BLaER1 (cell line): ENCODE measurements around the gene SLC28A1.
A peak's percentile ranks its signal among the peaks of the same experiment; 100 is the strongest.

ENCODE experiments used
- H3K27ac ChIP-seq: shearing (Covaris generic); formaldehyde crosslinking; 2 replicates; pipeline ENCODE4 v1.8.1; 2022
- H3K27me3 ChIP-seq: shearing (Covaris generic); formaldehyde crosslinking; 2 replicates; pipeline ENCODE4 v1.8.1; 2022
- H3K36me3 ChIP-seq: shearing (Covaris generic); formaldehyde crosslinking; 2 replicates; pipeline ENCODE4 v1.8.1; 2022
- H3K4me1 ChIP-seq: shearing (Covaris generic); formaldehyde crosslinking; 2 replicates; pipeline ENCODE4 v1.8.1; 2022
- H3K4me2 ChIP-seq: shearing (Covaris generic); formaldehyde crosslinking; 2 replicates; pipeline ENCODE4 v1.8.1; 2022
- H3K4me3 ChIP-seq: shearing (Covaris generic); formaldehyde crosslinking; 2 replicates; pipeline ENCODE4 v1.8.1; 2022
- H3K9ac ChIP-seq: shearing (Covaris generic); formaldehyde crosslinking; 2 replicates; pipeline ENCODE4 v1.8.1; 2022
- H3K9me3 ChIP-seq: shearing (Covaris generic); formaldehyde crosslinking; 2 replicates; pipeline ENCODE4 v1.8.1; 2022
- H4K20me1 ChIP-seq: shearing (Covaris generic); formaldehyde crosslinking; 2 replicates; pipeline ENCODE4 v1.8.1; 2022
- Cebpa-rat ChIP-seq: shearing (Covaris generic); IDR thresholded peaks from 2 replicates; pipeline ENCODE4 v1.8.1; 2022

Gene SLC28A1

DNA sequence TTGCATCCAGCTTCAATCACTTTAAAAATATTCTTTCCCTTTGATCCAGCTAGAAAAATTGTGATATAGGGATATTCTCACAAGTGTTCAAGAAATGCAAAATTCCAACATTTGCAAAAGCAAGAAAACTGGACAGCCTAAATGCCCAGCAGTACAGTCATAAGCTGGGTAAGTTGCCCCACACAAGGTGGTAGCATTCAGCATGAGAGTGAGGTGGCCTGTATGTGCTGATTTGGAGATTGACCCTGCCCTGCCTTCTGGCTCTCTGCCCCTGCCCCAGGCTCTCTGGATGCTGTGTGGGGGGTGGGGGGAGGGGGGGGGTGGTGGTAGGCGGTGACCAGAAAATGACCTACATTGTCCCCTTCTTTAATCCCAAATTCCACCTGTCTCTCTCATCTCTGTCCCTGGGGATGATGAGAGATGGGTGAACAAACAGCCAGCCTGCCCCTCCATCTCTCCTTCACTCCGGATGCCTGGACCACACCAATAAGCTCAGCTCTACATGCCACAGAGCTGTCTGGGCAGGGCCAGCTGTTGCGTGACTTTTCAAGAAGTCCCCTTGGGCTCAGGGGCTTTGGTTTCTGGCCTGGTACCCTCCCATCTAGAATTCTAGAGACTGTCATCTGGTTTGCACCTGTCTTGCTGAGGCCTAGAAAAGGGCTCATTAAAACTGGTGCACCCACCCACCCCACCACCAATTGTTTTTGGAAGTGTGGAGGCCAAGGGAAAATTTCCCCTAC, 42.2 kb downstream of the SLC28A1 start:
- TF ChIP-seq Cebpa-rat = no peak
- no peak overlapping the region for H3K4me2 ChIP-seq
- peaks cover 37% of the 10 kb centered on the region for H3K4me1 ChIP-seq
- no peak overlapping the region for H3K27ac ChIP-seq
- H3K4me3 ChIP-seq = no peak overlapping the region
- no peaks in the 10 kb centered on the region for H3K9me3 ChIP-seq
- no peak overlapping the region for H3K9ac ChIP-seq
- no peaks in the 10 kb centered on the region for H4K20me1 ChIP-seq
- H3K36me3 ChIP-seq = no peaks in the 10 kb centered on the region
- no peaks in the 10 kb centered on the region for H3K27me3 ChIP-seq

DNA sequence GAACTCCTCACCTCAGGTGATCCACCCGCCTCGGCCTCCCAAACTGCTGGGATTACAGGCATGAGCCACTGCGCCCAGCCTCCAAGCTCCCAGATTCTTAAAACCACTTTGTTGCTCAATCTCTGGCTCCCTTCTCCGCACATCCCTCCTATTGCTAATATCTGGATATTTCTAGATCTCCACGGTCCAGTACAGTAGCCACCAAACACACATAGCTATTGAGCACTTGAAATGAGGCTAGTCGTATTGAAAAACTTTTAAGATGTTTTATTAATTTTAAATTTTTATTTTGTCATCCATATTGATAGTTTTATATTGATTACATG, 44.3 kb downstream of the SLC28A1 start:
- Histone ChIP-seq H3K9me3 (no peaks in the 10 kb centered on the region), H3K4me2 (no peak overlapping the region), H3K4me3 (no peak overlapping the region), H3K36me3 (no peaks in the 10 kb centered on the region), H3K9ac (no peak overlapping the region), H4K20me1 (no peaks in the 10 kb centered on the region), H3K27ac (no peak overlapping the region), H3K4me1 (peaks cover 37% of the 10 kb centered on the region), H3K27me3 (no peaks in the 10 kb centered on the region)
- no peak for TF ChIP-seq Cebpa-rat

DNA sequence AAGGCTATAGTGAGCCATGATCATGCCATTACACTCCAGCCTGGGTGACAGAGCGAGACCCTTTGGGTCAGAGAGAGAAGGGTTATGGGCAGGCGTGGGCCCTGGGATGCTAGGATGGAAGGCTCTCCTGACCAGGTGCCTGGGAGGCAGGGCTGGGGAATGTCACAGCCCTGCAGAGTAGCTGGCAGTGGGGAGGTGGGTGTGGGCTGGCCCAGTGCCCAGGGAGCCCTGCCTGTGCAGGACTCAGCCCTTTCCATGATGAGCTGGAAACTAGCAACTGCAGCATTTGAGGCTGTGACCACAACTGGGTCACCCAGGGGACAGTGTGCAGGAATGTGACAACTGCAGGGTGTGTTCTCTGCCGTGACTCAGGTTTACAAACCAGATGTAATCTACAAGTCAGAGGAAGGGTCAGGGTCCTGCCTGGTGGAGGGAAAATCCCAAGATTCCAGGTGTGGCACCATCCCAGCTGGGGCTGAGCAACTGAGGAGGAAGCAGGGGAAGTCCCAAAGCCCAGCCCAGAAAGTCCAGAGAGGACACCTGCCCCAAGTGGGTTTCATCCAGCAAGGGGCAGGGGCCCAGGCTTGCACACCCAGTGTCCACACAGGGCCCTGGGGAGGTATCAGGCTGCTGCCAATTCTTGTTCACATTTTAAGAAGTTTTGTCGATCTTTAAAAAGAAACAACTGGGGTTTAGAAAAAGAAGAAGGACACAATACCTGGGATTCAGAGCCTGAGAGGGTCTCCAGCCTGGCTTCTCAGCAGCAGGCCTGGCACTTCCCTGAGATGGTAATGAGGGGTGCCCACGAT, 45.5 kb downstream of the SLC28A1 start:
- Histone ChIP-seq H3K4me1 (peaks cover 37% of the 10 kb centered on the region), H4K20me1 (no peaks in the 10 kb centered on the region), H3K9ac (peak overlapping the region; percentile 41), H3K9me3 (no peaks in the 10 kb centered on the region), H3K4me2 (peak overlapping the region; percentile 76), H3K27ac (peak overlapping the region; percentile 56), H3K36me3 (no peaks in the 10 kb centered on the region), H3K27me3 (no peaks in the 10 kb centered on the region), H3K4me3 (no peak overlapping the region)
- TF ChIP-seq Cebpa-rat = no peak

DNA sequence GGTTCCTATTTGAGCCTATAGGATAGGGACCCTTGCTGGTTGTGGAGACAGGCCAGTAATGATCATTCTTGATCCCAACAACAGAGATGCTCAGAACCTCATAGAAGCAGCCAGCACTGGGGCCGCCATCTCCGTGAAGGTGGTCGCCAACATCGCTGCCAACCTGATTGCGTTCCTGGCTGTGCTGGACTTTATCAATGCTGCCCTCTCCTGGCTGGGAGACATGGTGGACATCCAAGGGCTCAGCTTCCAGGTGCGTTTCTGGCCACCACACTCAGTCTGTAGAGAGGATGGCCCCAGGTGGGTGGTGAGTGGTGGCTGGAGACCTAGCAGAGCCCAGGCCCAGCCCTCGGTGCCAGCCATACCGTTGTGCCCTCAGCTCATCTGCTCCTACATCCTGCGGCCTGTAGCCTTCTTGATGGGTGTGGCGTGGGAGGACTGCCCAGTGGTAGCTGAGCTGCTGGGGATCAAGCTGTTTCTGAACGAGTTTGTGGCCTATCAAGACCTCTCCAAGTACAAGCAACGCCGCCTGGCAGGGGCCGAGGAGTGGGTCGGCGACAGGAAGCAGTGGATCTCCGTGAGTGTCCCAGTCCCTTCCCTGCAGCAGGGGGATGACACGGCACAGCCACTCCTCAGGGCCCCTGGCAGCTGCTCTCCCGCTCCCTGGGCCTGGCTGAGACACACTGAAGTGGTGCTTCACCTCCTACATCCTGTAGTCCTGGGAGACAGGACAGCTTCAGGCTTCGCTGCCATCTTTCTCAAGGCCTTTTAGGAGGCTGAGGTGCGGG, 50.7 kb downstream of the SLC28A1 start:
- Histone ChIP-seq H3K36me3 (no peaks in the 10 kb centered on the region), H3K9ac (no peak overlapping the region), H4K20me1 (no peaks in the 10 kb centered on the region), H3K4me2 (no peak overlapping the region), H3K9me3 (no peaks in the 10 kb centered on the region), H3K27me3 (no peaks in the 10 kb centered on the region), H3K4me3 (no peak overlapping the region), H3K27ac (no peak overlapping the region), H3K4me1 (peaks cover 19% of the 10 kb centered on the region)
- TF ChIP-seq Cebpa-rat = no peak

DNA sequence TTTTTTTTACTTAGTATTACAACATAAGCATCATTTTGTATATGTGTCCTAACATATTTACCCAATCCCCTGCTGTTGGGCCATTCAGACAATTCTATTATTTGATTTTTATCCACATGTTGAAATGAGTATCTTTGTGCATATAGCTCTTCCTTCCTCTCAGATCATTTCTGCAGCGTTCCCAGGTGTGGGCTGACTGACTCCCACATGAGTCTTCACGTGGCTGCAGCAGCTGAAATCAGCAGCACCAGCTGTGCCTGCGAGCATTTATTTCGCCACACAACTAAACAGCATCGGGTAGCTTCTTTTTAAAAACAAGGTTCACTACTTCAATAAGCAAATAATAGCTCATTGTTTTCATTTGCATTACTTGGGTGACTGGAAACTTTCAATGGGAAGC, 52.7 kb downstream of the SLC28A1 start:
- TF ChIP-seq Cebpa-rat = no peak
- no peaks in the 10 kb centered on the region for H4K20me1 ChIP-seq
- H3K9ac ChIP-seq = no peak overlapping the region
- H3K27me3 ChIP-seq = no peaks in the 10 kb centered on the region
- H3K27ac ChIP-seq = no peak overlapping the region
- H3K9me3 ChIP-seq = no peaks in the 10 kb centered on the region
- H3K4me2 ChIP-seq = peak overlapping the region; percentile 50
- H3K36me3 ChIP-seq = no peaks in the 10 kb centered on the region
- H3K4me1 ChIP-seq = peaks cover 14% of the 10 kb centered on the region
- no peak overlapping the region for H3K4me3 ChIP-seq

DNA sequence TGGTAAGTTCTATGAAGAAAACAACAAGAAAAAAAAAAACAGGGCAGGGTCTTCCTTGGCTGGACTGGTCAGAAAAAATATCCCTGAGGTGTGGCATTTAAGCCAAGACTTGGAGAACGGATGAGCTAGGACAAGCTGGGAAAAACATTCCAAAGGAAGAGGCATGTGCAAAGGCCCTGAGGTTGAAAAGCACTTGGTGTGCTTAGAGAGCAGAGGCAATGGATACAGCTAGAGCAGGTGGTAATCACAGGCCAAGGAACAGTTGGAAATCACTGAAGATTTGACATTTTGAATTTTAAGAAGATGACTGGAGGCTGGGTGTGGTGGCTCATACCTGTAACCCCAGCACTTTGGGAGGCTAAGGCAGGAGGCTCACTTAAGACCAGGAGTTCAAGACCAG, 54.3 kb downstream of the SLC28A1 start:
- Histone ChIP-seq H3K4me2 (no peak overlapping the region), H4K20me1 (no peaks in the 10 kb centered on the region), H3K9ac (no peak overlapping the region), H3K36me3 (no peaks in the 10 kb centered on the region), H3K27me3 (no peaks in the 10 kb centered on the region), H3K27ac (no peak overlapping the region), H3K4me1 (peaks cover 21% of the 10 kb centered on the region), H3K4me3 (no peak overlapping the region), H3K9me3 (no peaks in the 10 kb centered on the region; the same call in 1 of the 2 replicates)
- TF ChIP-seq Cebpa-rat = no peak

DNA sequence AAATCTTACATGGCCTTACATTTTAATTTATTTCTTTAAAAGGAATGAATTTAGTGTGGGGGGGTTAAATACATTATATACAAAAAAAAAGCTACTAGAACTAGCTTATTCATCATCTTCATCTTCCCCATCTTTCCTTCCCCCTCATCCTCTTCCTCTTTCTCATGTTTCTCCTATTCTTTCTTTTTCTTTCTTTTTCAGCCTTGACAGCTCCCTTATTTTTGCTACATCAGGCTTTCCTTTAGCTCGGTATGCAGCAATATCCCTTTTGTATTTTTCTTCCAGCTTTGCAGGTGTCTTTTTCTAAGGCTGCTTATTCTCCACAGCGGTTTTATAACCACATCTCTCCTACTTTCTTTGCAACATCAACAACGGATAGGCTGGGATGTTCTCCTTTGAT, 55.9 kb downstream of the SLC28A1 start:
- no peaks in the 10 kb centered on the region; the same call in 1 of the 2 replicates for H3K9me3 ChIP-seq

DNA sequence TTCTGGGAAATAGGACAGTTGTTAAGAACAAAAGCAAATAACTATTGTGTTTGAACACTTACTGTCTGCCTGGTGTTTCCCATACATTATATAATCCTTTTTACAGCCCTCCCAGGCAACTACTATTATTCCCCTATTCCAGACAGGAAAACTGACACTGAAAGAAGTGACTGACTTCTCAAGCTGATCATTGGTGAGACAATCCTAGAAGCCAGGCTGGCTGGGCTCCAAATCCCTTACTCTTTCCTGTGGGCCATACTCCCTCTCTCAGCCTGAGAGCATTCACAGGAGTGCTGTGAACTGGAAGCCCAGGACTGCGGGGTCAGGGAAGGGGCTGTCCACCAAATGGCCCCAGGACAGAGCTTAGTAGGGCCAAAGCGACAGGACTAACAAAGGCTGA, 58.0 kb downstream of the SLC28A1 start:
- no peaks in the 10 kb centered on the region; the same call in 1 of the 2 replicates for H3K9me3 ChIP-seq
- no peaks in the 10 kb centered on the region for H4K20me1 ChIP-seq
- H3K4me2 ChIP-seq = no peak overlapping the region
- H3K9ac ChIP-seq = no peak overlapping the region
- H3K27me3 ChIP-seq = no peaks in the 10 kb centered on the region
- no peaks in the 10 kb centered on the region for H3K36me3 ChIP-seq
- H3K4me1 ChIP-seq = peaks cover 30% of the 10 kb centered on the region
- no peak for TF ChIP-seq Cebpa-rat
- no peak overlapping the region for H3K4me3 ChIP-seq
- no peak overlapping the region for H3K27ac ChIP-seq

More for the DNA sequence above, 55.9 kb downstream of the SLC28A1 start:
- H3K27me3 ChIP-seq = no peaks in the 10 kb centered on the region
- H3K4me1 ChIP-seq = peaks cover 38% of the 10 kb centered on the region
- H3K27ac ChIP-seq = no peak overlapping the region
- TF ChIP-seq Cebpa-rat = no peak
- H3K36me3 ChIP-seq = no peaks in the 10 kb centered on the region
- H3K9ac ChIP-seq = no peak overlapping the region
- H3K4me3 ChIP-seq = no peak overlapping the region
- H3K4me2 ChIP-seq = no peak overlapping the region
- H4K20me1 ChIP-seq = no peaks in the 10 kb centered on the region

DNA sequence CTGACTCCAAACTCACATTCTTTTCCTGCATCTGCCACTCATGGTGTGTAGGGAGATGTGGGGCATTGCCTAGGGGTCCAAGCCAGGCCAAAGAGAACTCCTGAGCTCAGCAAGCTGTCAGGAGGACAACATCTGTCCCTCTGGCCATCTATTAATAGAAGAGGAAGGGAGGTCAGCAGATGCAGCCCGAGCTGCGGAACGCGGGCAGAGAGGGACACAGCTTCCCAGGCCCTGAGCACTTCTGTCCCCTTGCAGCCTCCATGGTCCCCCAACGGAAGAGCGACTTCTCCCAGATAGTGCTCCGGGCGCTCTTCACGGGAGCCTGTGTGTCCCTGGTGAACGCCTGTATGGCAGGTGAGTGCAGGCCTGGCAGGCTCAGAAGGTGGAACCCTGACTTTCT, 59.8 kb downstream of the SLC28A1 start:
- TF ChIP-seq Cebpa-rat = no peak
- no peak overlapping the region; the same call in 1 of the 2 replicates for H3K4me2 ChIP-seq
- H3K4me1 ChIP-seq = peaks cover 25% of the 10 kb centered on the region
- no peak overlapping the region for H3K9ac ChIP-seq
- no peaks in the 10 kb centered on the region for H3K27me3 ChIP-seq
- H3K9me3 ChIP-seq = no peaks in the 10 kb centered on the region; the same call in 1 of the 2 replicates
- no peak overlapping the region for H3K27ac ChIP-seq
- H3K36me3 ChIP-seq = no peaks in the 10 kb centered on the region
- H3K4me3 ChIP-seq = no peak overlapping the region
- H4K20me1 ChIP-seq = no peaks in the 10 kb centered on the region

DNA sequence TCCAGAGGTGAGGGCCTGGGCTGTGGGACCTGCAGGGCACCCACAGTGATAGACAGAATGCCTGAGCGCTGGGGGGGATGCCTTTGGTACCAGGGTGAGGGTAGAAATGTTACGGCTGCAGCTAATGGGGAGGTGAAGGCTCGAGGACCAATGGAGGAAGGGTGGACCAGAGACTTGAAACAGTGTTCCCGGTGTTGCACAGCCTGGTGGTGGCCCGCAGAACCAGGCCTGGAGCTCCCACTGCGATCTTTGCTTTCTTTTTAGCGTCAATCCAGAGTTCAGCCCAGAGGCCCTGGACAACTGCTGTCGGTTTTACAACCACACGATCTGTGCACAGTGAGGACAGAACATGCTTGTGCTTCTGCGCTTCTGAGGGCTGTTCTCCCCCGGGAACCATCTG, 60.4 kb downstream of the SLC28A1 start:
- H3K27me3 ChIP-seq = no peaks in the 10 kb centered on the region
- no peak for TF ChIP-seq Cebpa-rat
- no peaks in the 10 kb centered on the region for H4K20me1 ChIP-seq
- no peak overlapping the region for H3K27ac ChIP-seq
- H3K4me3 ChIP-seq = no peak overlapping the region
- peaks cover 25% of the 10 kb centered on the region for H3K4me1 ChIP-seq
- no peaks in the 10 kb centered on the region; the same call in 1 of the 2 replicates for H3K9me3 ChIP-seq
- H3K9ac ChIP-seq = no peak overlapping the region; the same call in 1 of the 2 replicates
- no peak overlapping the region for H3K4me2 ChIP-seq
- H3K36me3 ChIP-seq = no peaks in the 10 kb centered on the region
